GM23338 (cell line): Measurements from ENCODE around the gene MCAT. TPM values are rescaled to one million over a fixed set of nuclear protein-coding genes. Genes with fewer than 3 reads are reported as not detected.

Experiments
- ATAC-seq: fragments of 200-7000 bp; cut with Tn5 transposase; 3 replicates; pipeline ENCODE4 v1.9.1; 2020
- DNase-seq: peaks from one replicate; pipeline ENCODE4 v3.0.0-alpha.2; 2015; ENCODE audit warnings: low spot score
- H2AFZ ChIP-seq: fragments of 200-600 bp; sonication (generic); 2 replicates; pipeline ENCODE4 v1.8.0; 2016; ENCODE audit warnings: antibody characterized with exemption, mild to moderate bottlenecking, moderate library complexity
- H3F3A ChIP-seq: fragments of 200-600 bp; sonication (generic); replicated peaks from 2 replicates; pipeline ENCODE4 v1.8.0; 2017; ENCODE audit warnings: antibody characterized with exemption, mixed run types, low read depth
- H3K27ac ChIP-seq: fragments of 200-600 bp; sonication (generic); 2 replicates; pipeline ENCODE4 v1.6.1; 2016; ENCODE audit warnings: low read depth
- H3K27me3 ChIP-seq: fragments of 200-600 bp; sonication (generic); 2 replicates; pipeline ENCODE4 v1.8.0; 2016; ENCODE audit warnings: mild to moderate bottlenecking, mixed run types, moderate library complexity; ENCODE audit not compliant: insufficient read depth
- H3K36me3 ChIP-seq: fragments of 200-600 bp; sonication (generic); 2 replicates; pipeline ENCODE4 v1.8.0; 2016; ENCODE audit warnings: mild to moderate bottlenecking; ENCODE audit not compliant: insufficient read depth
- H3K4me1 ChIP-seq: fragments of 200-600 bp; sonication (generic); 2 replicates; pipeline ENCODE4 v1.8.0; 2016; ENCODE audit warnings: mild to moderate bottlenecking, moderate library complexity; ENCODE audit not compliant: insufficient read depth
- H3K4me2 ChIP-seq: fragments of 200-600 bp; sonication (generic); 2 replicates; pipeline ENCODE4 v1.7.1; 2017; ENCODE audit warnings: mixed run types
- H3K4me3 ChIP-seq: fragments of 200-600 bp; sonication (generic); 2 replicates; pipeline ENCODE4 v1.6.1; 2016; ENCODE audit warnings: mixed run types
- H3K79me2 ChIP-seq: fragments of 200-600 bp; sonication (generic); replicated peaks from 2 replicates; pipeline ENCODE4 v1.8.0; 2017; ENCODE audit warnings: mild to moderate bottlenecking; ENCODE audit not compliant: insufficient read depth
- H3K9me2 ChIP-seq: fragments of 200-600 bp; sonication (generic); 2 replicates; pipeline ENCODE4 v1.8.0; 2017; ENCODE audit not compliant: insufficient read depth
- H4K20me1 ChIP-seq: fragments of 200-600 bp; sonication (generic); replicated peaks from 2 replicates; pipeline ENCODE4 v1.8.0; 2017; ENCODE audit warnings: mild to moderate bottlenecking; ENCODE audit not compliant: insufficient read depth
- H3K27ac Mint-ChIP-seq: 2 replicates; pipeline ENCODE4 v1.8.0; 2020; ENCODE audit warnings: inconsistent platforms, mild to moderate bottlenecking, moderate library complexity, mixed read lengths
- H3K27me3 Mint-ChIP-seq: 3 replicates; pipeline ENCODE4 v1.8.0; 2022; ENCODE audit warnings: low read depth, mild to moderate bottlenecking, moderate library complexity, mixed read lengths, inconsistent platforms; ENCODE audit not compliant: insufficient read depth, poor library complexity
- H3K36me3 Mint-ChIP-seq: 3 replicates; pipeline ENCODE4 v1.8.0; 2021; ENCODE audit warnings: low read depth, mild to moderate bottlenecking, inconsistent platforms, moderate library complexity, mixed read lengths
- H3K4me1 Mint-ChIP-seq: 3 replicates; pipeline ENCODE4 v1.8.0; 2020; ENCODE audit warnings: mild to moderate bottlenecking, inconsistent platforms, mixed read lengths
- H3K4me3 Mint-ChIP-seq: 3 replicates; pipeline ENCODE4 v1.8.0; 2021; ENCODE audit warnings: moderate library complexity, mild to moderate bottlenecking, inconsistent platforms, mixed read lengths
- H3K9me3 Mint-ChIP-seq: 3 replicates; pipeline ENCODE4 v1.8.0; 2020; ENCODE audit warnings: moderate library complexity, mild to moderate bottlenecking, inconsistent platforms, mixed read lengths
- CREB1 ChIP-seq: fragments of 250-450 bp; sonication (Bioruptor Pico); IDR thresholded peaks from 2 replicates; pipeline ENCODE4 v1.5.0; 2020; ENCODE audit warnings: low read depth, mild to moderate bottlenecking, moderate library complexity
- JUNB ChIP-seq: IDR thresholded peaks from one replicate; pipeline ENCODE4 v1.6.1; 2016; ENCODE audit warnings: antibody characterized with exemption; ENCODE audit not compliant: unreplicated experiment
- POLR2AphosphoS5 ChIP-seq: IDR thresholded peaks from 2 replicates; pipeline ENCODE4 v1.6.1; 2016; ENCODE audit warnings: antibody characterized with exemption, low read depth
- STAT1 ChIP-seq: IDR thresholded peaks from one replicate; pipeline ENCODE4 v1.6.1; 2016; ENCODE audit warnings: antibody characterized with exemption; ENCODE audit not compliant: unreplicated experiment
- ZNF114 ChIP-seq: fragments of 250-450 bp; sonication (Bioruptor Pico); IDR thresholded peaks from 2 replicates; pipeline ENCODE4 v1.5.0; 2020; ENCODE audit warnings: mild to moderate bottlenecking, moderate library complexity
- ZNF331 ChIP-seq: fragments of 250-450 bp; sonication (Bioruptor Pico); IDR thresholded peaks from 2 replicates; pipeline ENCODE4 v1.5.0; 2020; ENCODE audit warnings: low read depth, mild to moderate bottlenecking, moderate library complexity
- polyA plus RNA-seq: library from polyadenylated mRNA; unstranded; fragments of >200 nt; fragmentation: Nextera tagmentation; extraction: Ambion mirVana; gene quantifications from 2 replicates; pipeline ENCODE4 v1.2.1, GENCODE V29; 2016
- total RNA-seq: library from RNA; depleted of rRNA; stranded (reverse); fragments of >200 nt; shearing (Covaris generic); gene quantifications from 2 replicates; pipeline ENCODE4 v1.2.3, GENCODE V29; 2014
- TF ChIP-seq, protein P1 (sequence below): fragments of 250-450 bp; sonication (Bioruptor Pico); IDR thresholded peaks from 2 replicates; pipeline ENCODE4 v1.5.0; 2020; ENCODE audit warnings: mild to moderate bottlenecking, moderate library complexity
- TF ChIP-seq, protein P2 (sequence below), 2 experiments: fragments of 200-600 bp in 1 of 2; sonication (generic) in 1 of 2; conservative IDR thresholded peaks; 2 replicates each; pipeline versions ENCODE4 v1.5.1 to v1.6.1; 2016 to 2017; ENCODE audit warnings: antibody characterized with exemption in 2 of 2, low read depth in 2 of 2, mild to moderate bottlenecking in 2 of 2, moderate library complexity in 1 of 2
- TF ChIP-seq, protein P3 (sequence below): IDR thresholded peaks from one replicate; pipeline ENCODE4 v1.6.1; 2018; ENCODE audit warnings: antibody characterized with exemption; ENCODE audit not compliant: unreplicated experiment

MCAT gene
- total and polyA plus RNA-seq, 2 experiments from 2014 or later, result 9.7 to 16.9 TPM

DNA sequence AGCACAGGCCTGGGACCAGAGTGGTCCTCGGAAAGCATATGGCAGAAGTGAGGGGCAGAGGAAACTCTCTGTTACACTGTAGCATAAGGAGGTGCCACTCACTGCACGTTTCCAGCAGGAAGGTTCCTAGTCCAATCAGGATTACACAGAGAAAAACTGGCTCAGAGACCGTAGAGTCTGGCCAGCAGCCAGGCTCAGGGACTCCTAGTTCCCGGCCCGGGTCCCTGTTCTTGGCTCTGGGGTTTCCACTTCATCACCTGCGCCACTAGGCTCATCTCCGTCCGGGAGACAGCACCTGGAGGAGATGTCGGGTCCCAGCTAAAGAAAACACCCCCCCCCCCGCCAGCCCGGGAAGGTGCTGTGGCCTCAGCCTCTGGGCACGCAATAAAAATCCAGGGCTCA is 42.7 kb upstream of the MCAT start (continued):
- TF ChIP-seq, protein P1, sequence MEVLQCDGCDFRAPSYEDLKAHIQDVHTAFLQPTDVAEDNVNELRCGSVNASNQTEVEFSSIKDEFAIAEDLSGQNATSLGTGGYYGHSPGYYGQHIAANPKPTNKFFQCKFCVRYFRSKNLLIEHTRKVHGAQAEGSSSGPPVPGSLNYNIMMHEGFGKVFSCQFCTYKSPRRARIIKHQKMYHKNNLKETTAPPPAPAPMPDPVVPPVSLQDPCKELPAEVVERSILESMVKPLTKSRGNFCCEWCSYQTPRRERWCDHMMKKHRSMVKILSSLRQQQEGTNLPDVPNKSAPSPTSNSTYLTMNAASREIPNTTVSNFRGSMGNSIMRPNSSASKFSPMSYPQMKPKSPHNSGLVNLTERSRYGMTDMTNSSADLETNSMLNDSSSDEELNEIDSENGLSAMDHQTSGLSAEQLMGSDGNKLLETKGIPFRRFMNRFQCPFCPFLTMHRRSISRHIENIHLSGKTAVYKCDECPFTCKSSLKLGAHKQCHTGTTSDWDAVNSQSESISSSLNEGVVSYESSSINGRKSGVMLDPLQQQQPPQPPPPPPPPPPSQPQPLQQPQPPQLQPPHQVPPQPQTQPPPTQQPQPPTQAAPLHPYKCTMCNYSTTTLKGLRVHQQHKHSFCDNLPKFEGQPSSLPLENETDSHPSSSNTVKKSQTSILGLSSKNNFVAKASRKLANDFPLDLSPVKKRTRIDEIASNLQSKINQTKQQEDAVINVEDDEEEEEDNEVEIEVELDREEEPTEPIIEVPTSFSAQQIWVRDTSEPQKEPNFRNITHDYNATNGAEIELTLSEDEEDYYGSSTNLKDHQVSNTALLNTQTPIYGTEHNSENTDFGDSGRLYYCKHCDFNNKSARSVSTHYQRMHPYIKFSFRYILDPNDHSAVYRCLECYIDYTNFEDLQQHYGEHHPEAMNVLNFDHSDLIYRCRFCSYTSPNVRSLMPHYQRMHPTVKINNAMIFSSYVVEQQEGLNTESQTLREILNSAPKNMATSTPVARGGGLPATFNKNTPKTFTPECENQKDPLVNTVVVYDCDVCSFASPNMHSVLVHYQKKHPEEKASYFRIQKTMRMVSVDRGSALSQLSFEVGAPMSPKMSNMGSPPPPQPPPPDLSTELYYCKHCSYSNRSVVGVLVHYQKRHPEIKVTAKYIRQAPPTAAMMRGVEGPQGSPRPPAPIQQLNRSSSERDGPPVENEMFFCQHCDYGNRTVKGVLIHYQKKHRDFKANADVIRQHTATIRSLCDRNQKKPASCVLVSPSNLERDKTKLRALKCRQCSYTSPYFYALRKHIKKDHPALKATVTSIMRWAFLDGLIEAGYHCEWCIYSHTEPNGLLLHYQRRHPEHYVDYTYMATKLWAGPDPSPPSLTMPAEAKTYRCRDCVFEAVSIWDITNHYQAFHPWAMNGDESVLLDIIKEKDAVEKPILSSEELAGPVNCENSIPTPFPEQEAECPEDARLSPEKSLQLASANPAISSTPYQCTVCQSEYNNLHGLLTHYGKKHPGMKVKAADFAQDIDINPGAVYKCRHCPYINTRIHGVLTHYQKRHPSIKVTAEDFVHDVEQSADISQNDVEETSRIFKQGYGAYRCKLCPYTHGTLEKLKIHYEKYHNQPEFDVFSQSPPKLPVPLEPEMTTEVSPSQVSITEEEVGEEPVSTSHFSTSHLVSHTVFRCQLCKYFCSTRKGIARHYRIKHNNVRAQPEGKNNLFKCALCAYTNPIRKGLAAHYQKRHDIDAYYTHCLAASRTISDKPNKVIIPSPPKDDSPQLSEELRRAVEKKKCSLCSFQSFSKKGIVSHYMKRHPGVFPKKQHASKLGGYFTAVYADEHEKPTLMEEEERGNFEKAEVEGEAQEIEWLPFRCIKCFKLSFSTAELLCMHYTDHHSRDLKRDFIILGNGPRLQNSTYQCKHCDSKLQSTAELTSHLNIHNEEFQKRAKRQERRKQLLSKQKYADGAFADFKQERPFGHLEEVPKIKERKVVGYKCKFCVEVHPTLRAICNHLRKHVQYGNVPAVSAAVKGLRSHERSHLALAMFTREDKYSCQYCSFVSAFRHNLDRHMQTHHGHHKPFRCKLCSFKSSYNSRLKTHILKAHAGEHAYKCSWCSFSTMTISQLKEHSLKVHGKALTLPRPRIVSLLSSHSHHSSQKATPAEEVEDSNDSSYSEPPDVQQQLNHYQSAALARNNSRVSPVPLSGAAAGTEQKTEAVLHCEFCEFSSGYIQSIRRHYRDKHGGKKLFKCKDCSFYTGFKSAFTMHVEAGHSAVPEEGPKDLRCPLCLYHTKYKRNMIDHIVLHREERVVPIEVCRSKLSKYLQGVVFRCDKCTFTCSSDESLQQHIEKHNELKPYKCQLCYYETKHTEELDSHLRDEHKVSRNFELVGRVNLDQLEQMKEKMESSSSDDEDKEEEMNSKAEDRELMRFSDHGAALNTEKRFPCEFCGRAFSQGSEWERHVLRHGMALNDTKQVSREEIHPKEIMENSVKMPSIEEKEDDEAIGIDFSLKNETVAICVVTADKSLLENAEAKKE (CRISPR knock-in tag), result no peak
- TF ChIP-seq JUNB (no peak), ZNF331 (CRISPR knock-in tag) (no peak), STAT1 (no peak)

DNA sequence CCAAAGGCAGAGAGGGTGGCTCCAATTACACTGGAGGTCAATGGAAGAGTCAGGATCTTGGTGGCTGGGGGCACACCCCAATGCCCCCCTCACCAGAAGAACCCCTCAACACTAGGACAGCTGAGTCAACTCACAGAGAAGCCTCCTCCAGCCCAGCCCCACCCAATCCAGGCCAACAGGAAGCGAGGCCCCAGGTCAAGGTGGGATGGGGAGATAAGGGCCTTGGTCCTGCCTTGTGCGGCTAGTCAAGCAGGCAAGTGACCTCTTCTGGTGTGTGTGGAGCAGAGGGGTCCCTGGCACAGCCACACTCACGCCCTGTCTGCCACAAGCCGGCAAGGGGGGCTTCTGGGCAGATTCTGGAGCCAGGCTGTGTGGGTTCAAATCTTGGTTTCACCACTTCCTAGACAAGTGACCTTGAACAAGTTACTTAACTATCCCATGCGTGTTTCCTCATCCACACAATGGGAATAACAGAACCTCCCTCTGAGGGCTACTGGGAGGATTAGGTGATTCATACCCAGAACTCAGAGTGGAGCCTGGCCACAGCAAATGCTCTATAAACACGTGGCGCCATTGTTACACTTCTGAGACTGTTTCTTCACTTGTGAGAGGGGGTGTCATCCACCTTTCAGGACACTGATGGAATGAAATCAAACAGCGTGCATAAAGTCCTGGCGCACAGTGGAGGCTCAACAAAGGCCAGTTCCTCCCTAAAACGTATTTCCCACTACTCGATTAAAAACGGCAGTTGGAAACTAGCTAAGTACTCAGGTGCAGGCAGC is 40.5 kb upstream of the MCAT start:
- no peak overlapping the region for H3K27ac Mint-ChIP-seq
- no peak overlapping the region for H2AFZ ChIP-seq
- TF ChIP-seq CREB1 (CRISPR knock-in tag) (no peak), STAT1 (no peak), ZNF114 (CRISPR knock-in tag) (no peak), POLR2AphosphoS5 (no peak)
- TF ChIP-seq, protein P2, sequence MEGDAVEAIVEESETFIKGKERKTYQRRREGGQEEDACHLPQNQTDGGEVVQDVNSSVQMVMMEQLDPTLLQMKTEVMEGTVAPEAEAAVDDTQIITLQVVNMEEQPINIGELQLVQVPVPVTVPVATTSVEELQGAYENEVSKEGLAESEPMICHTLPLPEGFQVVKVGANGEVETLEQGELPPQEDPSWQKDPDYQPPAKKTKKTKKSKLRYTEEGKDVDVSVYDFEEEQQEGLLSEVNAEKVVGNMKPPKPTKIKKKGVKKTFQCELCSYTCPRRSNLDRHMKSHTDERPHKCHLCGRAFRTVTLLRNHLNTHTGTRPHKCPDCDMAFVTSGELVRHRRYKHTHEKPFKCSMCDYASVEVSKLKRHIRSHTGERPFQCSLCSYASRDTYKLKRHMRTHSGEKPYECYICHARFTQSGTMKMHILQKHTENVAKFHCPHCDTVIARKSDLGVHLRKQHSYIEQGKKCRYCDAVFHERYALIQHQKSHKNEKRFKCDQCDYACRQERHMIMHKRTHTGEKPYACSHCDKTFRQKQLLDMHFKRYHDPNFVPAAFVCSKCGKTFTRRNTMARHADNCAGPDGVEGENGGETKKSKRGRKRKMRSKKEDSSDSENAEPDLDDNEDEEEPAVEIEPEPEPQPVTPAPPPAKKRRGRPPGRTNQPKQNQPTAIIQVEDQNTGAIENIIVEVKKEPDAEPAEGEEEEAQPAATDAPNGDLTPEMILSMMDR (conservative IDR thresholded peaks at IDR 0.05; ENCODE audit: low read depth in 2 of 2), result no peak
- TF ChIP-seq, protein P3, sequence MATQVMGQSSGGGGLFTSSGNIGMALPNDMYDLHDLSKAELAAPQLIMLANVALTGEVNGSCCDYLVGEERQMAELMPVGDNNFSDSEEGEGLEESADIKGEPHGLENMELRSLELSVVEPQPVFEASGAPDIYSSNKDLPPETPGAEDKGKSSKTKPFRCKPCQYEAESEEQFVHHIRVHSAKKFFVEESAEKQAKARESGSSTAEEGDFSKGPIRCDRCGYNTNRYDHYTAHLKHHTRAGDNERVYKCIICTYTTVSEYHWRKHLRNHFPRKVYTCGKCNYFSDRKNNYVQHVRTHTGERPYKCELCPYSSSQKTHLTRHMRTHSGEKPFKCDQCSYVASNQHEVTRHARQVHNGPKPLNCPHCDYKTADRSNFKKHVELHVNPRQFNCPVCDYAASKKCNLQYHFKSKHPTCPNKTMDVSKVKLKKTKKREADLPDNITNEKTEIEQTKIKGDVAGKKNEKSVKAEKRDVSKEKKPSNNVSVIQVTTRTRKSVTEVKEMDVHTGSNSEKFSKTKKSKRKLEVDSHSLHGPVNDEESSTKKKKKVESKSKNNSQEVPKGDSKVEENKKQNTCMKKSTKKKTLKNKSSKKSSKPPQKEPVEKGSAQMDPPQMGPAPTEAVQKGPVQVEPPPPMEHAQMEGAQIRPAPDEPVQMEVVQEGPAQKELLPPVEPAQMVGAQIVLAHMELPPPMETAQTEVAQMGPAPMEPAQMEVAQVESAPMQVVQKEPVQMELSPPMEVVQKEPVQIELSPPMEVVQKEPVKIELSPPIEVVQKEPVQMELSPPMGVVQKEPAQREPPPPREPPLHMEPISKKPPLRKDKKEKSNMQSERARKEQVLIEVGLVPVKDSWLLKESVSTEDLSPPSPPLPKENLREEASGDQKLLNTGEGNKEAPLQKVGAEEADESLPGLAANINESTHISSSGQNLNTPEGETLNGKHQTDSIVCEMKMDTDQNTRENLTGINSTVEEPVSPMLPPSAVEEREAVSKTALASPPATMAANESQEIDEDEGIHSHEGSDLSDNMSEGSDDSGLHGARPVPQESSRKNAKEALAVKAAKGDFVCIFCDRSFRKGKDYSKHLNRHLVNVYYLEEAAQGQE, result no peak

More for the DNA sequence above, 40.5 kb upstream of the MCAT start:
- H4K20me1 ChIP-seq, result peaks cover 12% of the 10 kb centered on the region
- DNase-seq (no peak), ATAC-seq (no peak)
- no peak overlapping the region for H3K4me2 ChIP-seq
- H3K4me1 ChIP-seq, result peaks cover 4% of the 10 kb centered on the region; the same call in 1 of the 2 replicates
- no peaks in the 10 kb centered on the region for H3K27me3 ChIP-seq
- H3K36me3 ChIP-seq, result no peaks in the 10 kb centered on the region; the same call in 1 of the 2 replicates
- Mint-ChIP-seq H3K9me3 (no peaks in the 10 kb centered on the region), H3K4me1 (peaks cover 17% of the 10 kb centered on the region), H3K27me3 (peaks cover 3% of the 10 kb centered on the region), H3K4me3 (peak overlapping the region; percentile 45; the same call in 2 of the 3 replicates), H3K36me3 (peaks cover 39% of the 10 kb centered on the region)
- H3K79me2 ChIP-seq, result peaks cover 33% of the 10 kb centered on the region
- no peaks in the 10 kb centered on the region for H3K9me2 ChIP-seq
- H3F3A ChIP-seq, result peaks cover 6% of the 10 kb centered on the region
- H3K27ac ChIP-seq, result no peak overlapping the region
- H3K4me3 ChIP-seq, result no peak overlapping the region
